OCI-LY7 (cell line): ENCODE measurements around the gene BSND.

Source experiments
- EZH2phosphoT487 ChIP-seq: fragments of 200-600 bp; sonication (generic); IDR thresholded peaks from 2 replicates; pipeline ENCODE4 v1.6.1; 2018; ENCODE audit warnings: low read depth, borderline replicate concordance, mild to moderate bottlenecking, mixed run types, antibody characterized with exemption, low read length, moderate library complexity, mixed read lengths
- TF ChIP-seq, protein P1 (sequence below): fragments of 200-600 bp; sonication (generic); conservative IDR thresholded peaks from 2 replicates; pipeline ENCODE4 v1.5.1; 2014; ENCODE audit warnings: mild to moderate bottlenecking, antibody characterized with exemption, low read length, moderate library complexity, mixed read lengths

- TF ChIP-seq, protein P1, sequence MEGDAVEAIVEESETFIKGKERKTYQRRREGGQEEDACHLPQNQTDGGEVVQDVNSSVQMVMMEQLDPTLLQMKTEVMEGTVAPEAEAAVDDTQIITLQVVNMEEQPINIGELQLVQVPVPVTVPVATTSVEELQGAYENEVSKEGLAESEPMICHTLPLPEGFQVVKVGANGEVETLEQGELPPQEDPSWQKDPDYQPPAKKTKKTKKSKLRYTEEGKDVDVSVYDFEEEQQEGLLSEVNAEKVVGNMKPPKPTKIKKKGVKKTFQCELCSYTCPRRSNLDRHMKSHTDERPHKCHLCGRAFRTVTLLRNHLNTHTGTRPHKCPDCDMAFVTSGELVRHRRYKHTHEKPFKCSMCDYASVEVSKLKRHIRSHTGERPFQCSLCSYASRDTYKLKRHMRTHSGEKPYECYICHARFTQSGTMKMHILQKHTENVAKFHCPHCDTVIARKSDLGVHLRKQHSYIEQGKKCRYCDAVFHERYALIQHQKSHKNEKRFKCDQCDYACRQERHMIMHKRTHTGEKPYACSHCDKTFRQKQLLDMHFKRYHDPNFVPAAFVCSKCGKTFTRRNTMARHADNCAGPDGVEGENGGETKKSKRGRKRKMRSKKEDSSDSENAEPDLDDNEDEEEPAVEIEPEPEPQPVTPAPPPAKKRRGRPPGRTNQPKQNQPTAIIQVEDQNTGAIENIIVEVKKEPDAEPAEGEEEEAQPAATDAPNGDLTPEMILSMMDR = no peak
- TF ChIP-seq EZH2phosphoT487 = no peak
These were observed 9.3 kb upstream of the BSND start for GRCh38 chr1:54989473-54989872.
